Measurements from ENCODE around the gene EYS. TPM values are rescaled to one million over a fixed set of nuclear protein-coding genes. Genes with fewer than 3 reads are reported as not detected.
"Not testable (repeated sequence)": the region's sequence is repeated elsewhere in the genome, so short reads cannot be mapped to it uniquely, and the experiment has no call there.

Gene EYS
- total RNA-seq, 1 donor from 2014 or later = not detected

DNA sequence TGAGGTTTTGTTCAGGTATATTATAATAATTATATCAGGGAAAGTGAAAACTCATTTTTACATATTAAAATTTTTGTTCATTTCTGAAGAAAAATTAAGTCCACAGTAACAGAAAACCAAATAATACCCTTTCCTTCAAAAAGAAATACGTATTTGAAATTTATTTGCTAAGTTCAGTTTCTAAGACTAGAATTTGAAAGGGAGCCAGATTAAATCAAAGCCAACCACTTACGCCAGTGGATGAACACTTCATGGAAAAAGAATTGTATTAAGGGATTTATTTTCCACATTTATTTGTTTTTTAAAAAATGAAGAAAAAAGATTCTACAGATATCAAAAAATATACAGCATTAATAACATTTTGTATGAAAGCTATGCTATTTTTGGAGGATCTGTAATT is 654.4 kb downstream of the EYS start:
- no peak for ATAC-seq
- intact Hi-C loops (cut with DNase I) = no loop called here
- no peak for DNase-seq (ENCODE audit: missing footprints)

DNA sequence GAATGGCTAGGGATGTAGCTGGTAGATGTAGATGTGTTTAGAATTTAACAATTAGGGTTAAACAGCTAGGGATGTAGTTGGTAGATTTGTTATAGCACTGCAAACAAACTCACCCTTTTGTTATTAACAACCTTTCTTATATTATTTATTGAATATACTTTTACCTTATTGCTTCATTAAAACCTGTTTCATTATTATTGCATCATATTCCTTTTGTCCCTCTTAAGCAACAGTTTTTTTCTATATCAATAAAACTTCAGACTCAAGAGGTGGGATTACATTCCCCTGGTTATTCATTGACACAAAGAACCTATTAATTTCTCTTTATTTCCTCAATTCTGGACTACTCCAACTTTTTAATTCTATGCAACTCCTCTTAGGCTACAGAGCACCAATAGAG is 661.2 kb downstream of the EYS start:
- intact Hi-C loops (cut with DNase I) = no loop called here
- DNase-seq (ENCODE audit: missing footprints) (no peak), ATAC-seq (no peak)

DNA sequence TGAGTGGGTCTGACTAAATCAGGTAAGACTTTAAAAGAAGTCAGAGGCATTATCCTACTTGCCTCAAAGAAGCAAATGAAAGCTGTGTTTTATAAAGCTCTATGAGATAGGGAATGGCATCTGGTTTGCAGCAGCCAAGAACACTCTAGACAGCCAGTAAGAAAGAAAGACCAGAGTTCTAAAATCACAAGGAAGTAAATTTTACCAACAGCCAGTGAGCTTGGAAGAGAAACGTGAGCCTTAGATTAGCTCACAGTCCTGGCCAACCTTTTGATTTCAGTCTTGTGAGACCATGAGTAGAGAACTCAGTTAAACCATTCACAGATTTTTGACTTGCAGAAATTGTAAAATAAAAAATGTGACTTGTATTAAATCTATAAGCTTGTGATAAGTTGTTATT is 693.0 kb downstream of the EYS start:
- DNase-seq (ENCODE audit: missing footprints) (no peak), ATAC-seq (no peak)
- intact Hi-C loops (cut with DNase I) = no loop called here

DNA sequence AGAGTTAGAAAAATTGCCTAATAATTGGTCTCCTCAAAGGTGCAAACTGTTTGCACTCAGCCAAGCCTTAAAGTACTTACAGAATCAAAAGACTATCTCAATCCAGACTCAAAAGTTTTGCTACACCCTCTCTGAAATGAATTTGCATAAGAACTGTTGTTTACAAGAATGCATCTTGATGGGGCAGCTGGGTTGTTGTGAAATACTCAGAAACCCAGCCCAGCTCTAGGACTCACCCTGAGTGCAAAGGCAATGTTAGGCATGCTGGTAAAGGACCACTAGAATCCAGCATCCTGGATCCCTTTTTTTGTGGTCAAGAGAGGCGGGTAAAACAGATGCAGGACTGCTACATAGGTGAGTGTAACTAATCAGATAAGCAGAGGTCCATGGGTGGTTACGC is 700.2 kb downstream of the EYS start:
- DNase-seq (ENCODE audit: missing footprints) = no peak
- ATAC-seq = no peak
- intact Hi-C loops (cut with DNase I) = no loop called here

DNA sequence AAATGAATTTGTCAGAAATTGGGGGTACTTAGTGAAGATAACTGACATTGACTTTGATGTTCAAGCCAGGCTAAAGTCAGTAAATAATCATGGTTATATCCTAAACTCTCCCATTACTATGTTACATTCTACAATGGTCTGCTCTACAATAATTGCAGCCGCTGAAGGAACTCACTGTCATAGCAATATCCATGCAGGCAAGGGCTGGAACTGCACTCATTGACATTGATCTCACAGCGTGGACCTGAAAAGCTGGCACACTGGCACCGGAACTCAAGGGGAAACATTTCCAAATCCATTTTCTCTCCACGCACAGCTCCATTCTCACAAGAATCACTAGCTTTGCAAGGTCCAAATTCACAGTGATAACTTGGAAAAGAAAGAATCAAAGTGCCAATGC is 702.7 kb downstream of the EYS start:
- no peak for ATAC-seq
- intact Hi-C loops (cut with DNase I) = no loop called here
- no peak for DNase-seq (ENCODE audit: missing footprints)

DNA sequence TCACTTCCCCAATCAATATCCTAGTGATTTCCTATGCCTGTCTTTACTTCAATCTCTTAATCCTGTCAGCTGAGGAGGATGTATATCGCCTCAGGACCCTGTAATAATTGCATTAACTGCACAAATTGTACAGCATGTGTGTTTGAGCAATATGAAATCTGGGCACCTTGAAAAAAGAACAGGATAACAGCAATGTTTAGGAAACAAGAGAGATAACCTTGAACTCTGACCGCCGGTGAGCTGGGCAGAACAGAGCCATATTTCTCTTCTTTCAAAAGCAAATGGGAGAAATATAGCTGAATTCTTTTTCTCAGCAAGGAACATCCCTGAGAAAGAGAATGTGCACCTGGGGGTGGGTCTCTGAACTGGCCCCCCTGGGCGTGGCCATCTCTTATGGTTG is 704.1 kb downstream of the EYS start:
- DNase-seq (ENCODE audit: missing footprints); ATAC-seq; intact Hi-C loops (cut with DNase I): not testable (repeated sequence)

DNA sequence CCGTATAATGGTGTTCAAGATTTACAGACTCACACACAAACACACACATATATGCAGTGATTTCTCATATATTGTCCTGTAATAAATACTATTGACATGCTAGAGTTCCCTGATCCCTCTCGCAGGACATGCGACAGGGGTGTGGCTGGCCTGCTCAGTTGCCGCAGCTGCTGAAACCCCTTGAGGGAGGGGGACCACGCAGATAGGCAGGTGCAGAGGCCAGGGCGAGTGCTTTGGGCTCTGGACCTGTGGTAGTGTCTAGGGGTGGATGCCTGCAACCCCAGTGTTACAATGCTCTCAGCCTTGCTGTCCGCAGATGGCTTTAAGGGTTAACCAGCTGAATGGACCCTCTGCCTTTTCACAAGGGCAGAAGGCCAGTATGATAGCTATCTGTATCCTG is 706.2 kb downstream of the EYS start:
- intact Hi-C loops (cut with DNase I) = no loop called here
- ATAC-seq (no peak), DNase-seq (ENCODE audit: missing footprints) (no peak)

DNA sequence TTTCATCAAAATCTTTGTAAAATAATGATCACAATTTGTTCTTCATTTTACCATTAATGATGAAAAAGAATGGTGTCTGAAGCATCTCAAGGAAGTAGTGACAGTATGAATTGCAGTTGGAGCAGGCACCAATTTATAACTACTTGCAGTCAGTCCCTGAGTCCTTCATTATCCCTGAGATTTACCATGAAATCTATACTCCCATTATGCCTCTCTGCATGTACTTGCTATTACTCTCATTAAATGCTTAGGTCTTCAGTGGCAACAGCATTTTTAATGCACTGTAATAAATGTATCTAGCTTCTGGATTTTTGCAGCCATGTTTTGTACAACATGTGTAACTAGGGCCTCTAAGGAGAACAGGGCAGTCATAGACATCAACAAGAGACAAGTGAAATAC is 708.8 kb downstream of the EYS start:
- no peak for DNase-seq (ENCODE audit: missing footprints)
- intact Hi-C loops (cut with DNase I) = no loop called here
- no peak for ATAC-seq

DNA sequence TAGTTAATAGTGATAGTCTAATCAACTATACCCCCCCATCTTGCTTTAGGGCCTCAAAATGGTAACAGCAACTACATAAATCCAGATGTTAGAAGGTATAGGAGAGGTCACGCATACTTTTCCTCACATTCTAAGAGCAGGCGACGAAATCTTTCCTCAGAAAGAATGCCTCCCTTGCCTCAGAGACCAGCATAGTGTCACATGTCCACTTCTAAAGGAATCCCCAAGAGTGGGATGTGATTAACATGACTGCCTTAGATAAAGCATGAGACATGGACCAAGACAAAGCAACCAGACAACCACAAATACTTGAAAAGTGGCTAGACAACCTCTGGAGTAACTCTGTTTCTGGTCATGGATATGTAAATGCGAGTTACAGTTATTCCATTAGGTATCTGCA is 710.7 kb downstream of the EYS start:
- intact Hi-C loops (cut with DNase I) = no loop called here
- DNase-seq (ENCODE audit: missing footprints) (no peak), ATAC-seq (no peak)

DNA sequence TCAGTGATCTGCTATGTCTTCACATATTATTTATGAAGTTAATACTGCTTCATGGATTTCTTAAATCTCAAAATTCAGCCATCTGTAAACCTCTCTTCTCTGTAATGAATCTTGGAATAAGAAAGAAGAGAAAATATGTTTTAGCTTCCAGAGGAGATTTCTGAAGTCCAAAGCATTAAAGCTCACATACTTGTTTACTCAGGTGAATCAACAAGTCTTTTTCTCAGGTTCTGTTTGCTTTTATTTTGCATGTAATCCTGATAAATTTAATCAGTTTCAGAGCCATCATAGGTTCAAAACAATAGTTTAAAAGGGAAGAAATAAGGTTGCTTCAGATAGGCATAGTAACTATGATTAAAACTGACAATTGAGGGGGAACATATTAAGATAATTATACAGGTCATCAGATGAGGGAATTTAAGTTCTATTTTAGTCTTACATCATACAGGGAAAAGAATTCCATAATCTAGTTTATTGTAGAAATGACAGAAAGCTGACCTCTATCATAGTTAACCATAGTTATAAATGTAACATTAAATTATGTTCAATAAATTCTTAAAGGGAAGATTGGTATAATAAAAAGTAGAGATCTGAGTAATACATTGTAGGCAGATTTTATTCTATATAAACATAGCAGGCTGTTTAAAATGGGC is 716.2 kb downstream of the EYS start:
- DNase-seq (ENCODE audit: missing footprints) = no peak
- no peak for ATAC-seq
- intact Hi-C loops (cut with DNase I) = no loop called here

DNA sequence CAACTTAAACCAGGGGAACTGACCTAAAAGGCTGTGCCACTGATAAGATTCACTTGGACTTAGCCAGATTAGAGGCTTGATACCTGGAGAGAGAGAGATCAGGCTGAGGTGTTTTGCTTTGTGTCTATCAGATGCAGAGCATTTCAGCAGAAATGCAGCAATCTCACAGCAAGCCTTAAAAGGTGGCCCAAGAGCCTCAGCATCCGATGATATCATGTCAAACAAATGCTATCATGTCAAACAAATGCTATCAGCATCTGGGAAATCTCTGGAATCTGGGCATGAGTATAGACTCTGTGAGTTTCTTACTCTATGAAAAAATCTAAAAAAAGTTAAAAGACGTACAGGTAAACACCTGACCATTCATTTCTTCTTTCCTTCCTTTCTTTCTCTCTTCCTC is 718.9 kb downstream of the EYS start:
- intact Hi-C loops (cut with DNase I) = no loop called here
- ATAC-seq (no peak), DNase-seq (ENCODE audit: missing footprints) (no peak)

DNA sequence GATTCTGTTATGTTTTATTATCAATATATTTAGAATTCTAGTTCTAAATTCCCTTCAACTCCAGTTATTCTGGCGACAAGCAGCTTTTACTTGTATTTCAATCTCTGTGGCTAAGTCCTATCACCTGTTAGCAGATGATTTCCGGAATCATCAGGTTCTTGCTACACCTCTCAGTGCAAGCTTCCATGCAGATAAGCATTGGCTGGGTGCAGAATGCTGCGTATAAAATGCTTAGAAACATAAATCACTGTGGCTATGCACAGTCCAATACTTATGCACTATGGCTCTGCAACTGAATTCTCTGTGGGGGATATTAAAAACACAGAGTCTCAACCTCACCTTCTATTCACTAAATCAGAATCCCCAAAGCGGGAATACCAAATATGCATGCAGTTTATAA is 720.0 kb downstream of the EYS start:
- no peak for ATAC-seq
- intact Hi-C loops (cut with DNase I) = no loop called here

DNA sequence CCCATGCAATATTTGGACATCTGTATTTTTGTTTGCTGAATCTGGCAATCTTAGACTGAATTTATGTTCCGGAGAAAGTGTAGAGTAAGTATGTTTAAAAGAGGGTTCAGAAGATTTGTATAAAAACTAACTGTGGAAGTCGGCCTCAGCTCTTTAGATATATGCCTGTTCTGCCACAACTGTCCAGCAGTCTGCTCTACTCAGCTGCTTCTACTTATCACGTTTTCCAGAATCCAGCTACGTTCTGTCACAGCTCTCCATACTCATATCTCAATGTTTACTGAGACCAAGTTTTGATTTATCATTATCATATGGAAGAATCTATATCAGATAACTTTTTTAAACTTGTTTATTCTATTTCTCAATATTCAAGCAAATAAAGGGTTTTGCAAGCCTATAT is 721.3 kb downstream of the EYS start:
- intact Hi-C loops (cut with DNase I) = no loop called here
- ATAC-seq = no peak
- DNase-seq (ENCODE audit: missing footprints) = no peak

More for the DNA sequence above, 720.0 kb downstream of the EYS start:
- DNase-seq (ENCODE audit: missing footprints) = no peak

DNA sequence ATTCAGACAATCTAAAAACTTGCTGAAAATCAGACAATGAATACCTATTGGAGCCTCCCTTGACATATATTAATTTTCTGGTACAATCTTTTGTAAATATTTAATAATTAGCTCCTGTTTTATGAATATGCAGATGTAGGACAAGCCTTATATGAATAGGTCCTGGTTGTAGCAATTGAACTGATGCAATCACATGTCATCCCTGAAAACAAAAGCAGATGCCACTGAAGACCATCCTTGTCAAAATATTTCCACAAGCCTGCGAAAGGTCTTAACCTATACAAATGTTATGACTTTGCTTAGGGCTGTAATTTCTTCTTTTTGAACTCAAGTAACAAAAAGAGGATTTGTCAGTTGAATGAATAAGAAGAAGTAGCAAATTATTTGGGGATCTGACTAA is 722.1 kb downstream of the EYS start:
- no peak for ATAC-seq
- intact Hi-C loops (cut with DNase I) = no loop called here

DNA sequence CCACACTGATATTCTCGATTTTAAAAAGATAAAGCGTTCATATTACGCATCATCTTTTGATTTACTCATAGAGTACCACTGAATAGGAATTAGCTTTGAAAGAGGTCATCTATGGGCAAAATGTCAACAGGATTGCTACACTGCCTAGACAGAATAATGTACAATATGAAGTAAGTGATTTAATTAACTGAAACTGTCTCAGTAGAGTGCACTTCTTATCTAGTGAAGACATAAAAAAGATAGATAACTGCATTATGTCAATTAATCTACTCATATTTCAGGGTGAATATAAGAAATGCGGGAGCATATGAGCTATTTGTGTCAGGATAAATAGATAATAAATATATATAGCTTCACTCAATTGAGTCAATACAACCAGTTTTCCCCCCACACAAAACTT is 723.9 kb downstream of the EYS start:
- DNase-seq (ENCODE audit: missing footprints) = no peak
- no peak for ATAC-seq
- intact Hi-C loops (cut with DNase I) = no loop called here

More for the DNA sequence above, 722.1 kb downstream of the EYS start:
- DNase-seq (ENCODE audit: missing footprints) = no peak

DNA sequence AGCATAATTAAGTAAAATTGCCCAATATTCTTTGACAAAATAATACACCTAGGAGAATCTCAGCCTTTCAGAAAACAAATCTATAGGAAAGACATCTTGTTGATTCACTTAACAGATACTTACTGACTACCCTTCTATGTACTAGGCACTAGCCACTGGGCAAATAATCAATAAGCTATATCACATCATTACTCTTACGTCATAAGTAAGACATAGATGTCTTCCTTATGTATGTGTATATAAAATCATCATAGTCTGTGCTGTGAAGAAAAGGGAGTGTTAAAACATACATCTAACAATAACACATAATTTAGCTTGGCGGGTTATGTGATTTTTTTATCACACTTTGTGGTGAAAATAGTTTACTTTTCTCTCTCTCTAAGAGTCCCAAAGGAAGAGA is 733.9 kb downstream of the EYS start:
- no peak for ATAC-seq
- DNase-seq (ENCODE audit: missing footprints) = no peak

DNA sequence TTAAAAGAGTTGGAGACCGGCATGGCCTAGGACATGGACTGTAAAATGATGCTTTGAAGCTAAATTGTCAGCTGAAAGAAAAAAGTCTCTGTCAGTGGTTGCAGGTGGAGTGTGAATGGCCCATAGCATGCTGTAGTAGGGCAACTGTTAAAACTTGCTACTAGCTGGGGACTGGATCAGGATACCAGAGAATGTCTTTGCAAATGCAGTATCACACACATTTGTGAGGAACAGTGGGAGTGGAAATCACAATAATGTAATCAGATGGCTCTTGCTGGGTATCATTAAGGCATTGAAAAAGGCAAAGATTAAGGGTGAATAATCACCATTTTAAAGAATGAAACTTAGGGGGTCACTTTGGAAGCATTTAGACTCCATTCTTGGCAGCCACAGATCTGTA is 737.9 kb downstream of the EYS start:
- DNase-seq (ENCODE audit: missing footprints) (no peak), ATAC-seq (no peak)
- intact Hi-C loops (cut with DNase I) = no loop called here

More for the DNA sequence above, 733.9 kb downstream of the EYS start:
- intact Hi-C loops (cut with DNase I) = no loop called here

DNA sequence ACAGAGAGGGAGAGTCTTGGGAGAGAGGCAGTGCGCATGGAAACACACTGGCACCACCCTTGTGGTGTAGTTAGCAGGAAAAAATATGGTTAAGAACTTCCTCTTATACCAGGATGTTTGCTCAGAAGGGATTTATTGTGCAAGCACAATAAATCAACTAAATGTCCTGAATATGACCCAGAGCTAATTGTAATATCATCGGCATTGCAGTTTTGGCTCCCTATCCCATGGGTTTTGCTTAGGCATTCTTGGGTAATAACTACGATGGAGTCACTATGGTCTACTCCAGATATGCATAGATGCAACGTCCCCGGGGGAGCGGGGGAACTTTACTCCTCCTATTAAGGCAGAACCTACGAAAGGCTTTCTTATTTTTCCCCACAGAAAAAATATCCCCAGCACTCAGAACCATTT is 751.6 kb downstream of the EYS start:
- ATAC-seq (no peak), DNase-seq (ENCODE audit: missing footprints) (no peak)
- intact Hi-C loops (cut with DNase I) = no loop called here

DNA sequence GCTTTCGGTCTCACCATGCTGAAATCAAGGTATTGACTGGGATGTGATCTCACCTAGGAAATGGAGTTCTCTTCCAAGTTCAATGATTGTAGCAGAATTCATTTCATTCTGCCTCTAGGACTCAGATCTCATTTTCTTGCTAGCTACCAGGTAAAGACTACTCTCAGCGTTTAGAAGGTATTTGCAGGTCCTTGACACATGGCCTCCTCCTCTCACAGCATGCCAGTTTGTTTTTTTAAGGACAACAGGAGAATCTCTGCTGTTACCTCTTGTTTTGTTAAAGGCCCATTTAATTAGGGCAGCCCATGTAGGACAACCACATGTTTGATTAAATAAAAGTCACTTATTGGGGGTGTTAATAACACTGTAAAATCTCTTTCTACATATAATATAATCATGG is 757.8 kb downstream of the EYS start:
- DNase-seq (ENCODE audit: missing footprints) (no peak), ATAC-seq (no peak)
- intact Hi-C loops (cut with DNase I) = no loop called here

DNA sequence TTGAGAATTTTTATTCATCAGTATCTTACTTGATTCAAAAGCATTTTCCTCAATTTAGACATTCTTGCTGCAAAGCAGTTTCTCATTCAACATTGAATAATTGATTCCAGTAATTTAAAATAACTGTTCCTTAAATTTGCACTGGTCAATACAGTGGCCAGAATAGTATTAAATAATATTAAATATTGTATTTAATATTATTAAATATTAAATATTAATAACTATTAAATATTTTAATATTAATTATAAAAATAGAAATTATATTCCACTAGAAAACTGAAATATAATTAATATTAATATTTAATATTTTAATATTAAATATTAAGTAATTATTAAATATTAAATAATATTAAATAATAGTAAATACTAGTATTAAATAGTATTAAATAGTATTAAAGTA is 758.8 kb downstream of the EYS start:
- ATAC-seq (no peak), DNase-seq (ENCODE audit: missing footprints) (no peak)
- intact Hi-C loops (cut with DNase I) = no loop called here

DNA sequence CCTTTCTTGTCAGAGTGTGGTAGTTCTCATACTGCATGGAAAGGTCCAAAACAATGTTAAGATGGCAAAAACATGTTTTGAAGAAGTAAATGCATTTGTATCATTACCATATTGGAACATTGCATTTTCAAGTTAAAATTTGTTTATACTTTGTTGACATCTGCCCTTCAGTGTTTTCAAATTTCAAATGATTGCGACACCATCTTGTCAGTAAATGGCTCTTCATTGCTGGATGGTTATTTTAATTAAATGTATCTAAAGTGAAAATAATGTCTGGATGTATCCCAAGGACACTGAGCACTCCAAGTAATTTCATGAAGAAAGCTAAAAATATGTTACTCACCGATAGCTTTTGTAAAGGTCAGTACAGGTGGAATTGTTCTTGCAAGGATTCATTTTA is 761.6 kb downstream of the EYS start:
- intact Hi-C loops (cut with DNase I) = no loop called here
- DNase-seq (ENCODE audit: missing footprints) = no peak
- ATAC-seq = no peak
